HL-60 (cell line): ENCODE results near the gene TMIGD2.

Experiments used
- DNase-seq, 2 experiments: peaks; one replicate each; pipeline ENCODE4 v3.0.0-alpha.2; 2010 to 2020; ENCODE audit warnings: low read depth in 1 of 2, low spot score in 1 of 2
- H3K27ac ChIP-seq: fragments of 250-450 bp; sonication (Bioruptor Pico); replicated peaks from 2 replicates; pipeline ENCODE4 v1.5.1; 2020; ENCODE audit warnings: mild to moderate bottlenecking, moderate library complexity
- H3K27me3 ChIP-seq: fragments of 250-450 bp; sonication (Bioruptor Pico); 2 replicates; pipeline ENCODE4 v1.5.1; 2021; ENCODE audit warnings: mild to moderate bottlenecking, moderate library complexity; ENCODE audit not compliant: insufficient read depth, poor library complexity, severe bottlenecking
- H3K4me3 ChIP-seq: replicated peaks from 2 replicates; pipeline ENCODE4 v1.5.1; 2011; ENCODE audit warnings: mild to moderate bottlenecking, control low read depth, low read length; ENCODE audit not compliant: insufficient read depth
- GABPA ChIP-seq: IDR thresholded peaks from 2 replicates; pipeline ENCODE4 v1.6.1; 2012; ENCODE audit warnings: low read depth
- POLR2AphosphoS5 ChIP-seq: IDR thresholded peaks from 2 replicates; pipeline ENCODE4 v1.6.1; 2012; ENCODE audit warnings: low read depth
- SPI1 ChIP-seq: IDR thresholded peaks from 2 replicates; pipeline ENCODE4 v1.6.1; 2012; ENCODE audit warnings: low read depth, mild to moderate bottlenecking, borderline replicate concordance
- TF ChIP-seq, protein P1 (sequence below): IDR thresholded peaks from one replicate; pipeline ENCODE4 v1.5.1; 2011; ENCODE audit warnings: low read length, control low read depth, inconsistent platforms; ENCODE audit not compliant: insufficient read depth
- TF ChIP-seq, protein P2 (sequence below): IDR thresholded peaks from 2 replicates; pipeline ENCODE4 v1.6.1; 2012; ENCODE audit warnings: low read depth; ENCODE audit not compliant: insufficient replicate concordance

Gene TMIGD2

DNA sequence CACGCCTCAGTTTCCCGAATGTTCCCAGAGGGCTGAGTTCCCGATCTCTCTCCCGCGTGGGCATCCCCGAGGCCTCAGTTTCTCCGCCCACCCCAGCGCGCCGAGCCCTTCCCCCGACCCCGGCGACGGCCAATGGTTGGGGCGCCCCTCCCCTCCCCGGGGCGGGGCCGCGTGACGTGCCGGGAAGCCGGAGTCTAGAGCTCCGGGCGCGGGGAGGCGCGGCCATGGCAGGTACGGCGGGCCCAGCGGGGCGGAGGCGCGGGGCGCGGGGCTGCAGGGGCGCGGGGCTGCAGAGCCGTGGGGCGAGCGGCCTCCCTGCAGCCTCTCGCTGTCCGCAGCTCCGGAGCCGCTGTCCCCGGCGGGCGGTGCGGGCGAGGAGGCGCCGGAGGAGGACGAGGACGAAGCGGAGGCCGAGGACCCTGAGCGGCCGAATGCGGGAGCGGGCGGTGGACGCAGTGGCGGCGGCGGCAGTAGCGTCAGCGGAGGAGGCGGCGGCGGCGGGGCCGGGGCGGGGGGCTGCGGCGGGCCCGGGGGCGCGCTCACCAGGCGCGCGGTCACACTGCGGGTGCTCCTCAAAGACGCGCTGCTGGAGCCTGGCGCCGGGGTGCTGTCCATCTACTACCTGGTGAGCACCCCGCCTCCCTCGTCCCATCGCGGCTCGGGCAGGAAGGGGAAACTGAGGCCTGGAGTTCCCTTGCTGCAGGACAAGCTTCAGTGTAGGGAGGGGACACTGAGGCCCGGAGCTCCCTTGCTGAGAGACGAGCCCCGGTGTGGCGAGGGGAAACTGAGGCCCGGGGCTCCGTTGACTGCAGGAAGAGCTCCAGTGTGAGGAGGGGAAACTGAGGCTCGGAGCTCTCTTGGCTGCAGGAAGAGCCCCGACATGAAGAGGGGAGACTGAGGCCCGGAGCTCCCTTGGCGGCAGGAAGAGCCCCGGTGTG is 41.5 kb upstream of the TMIGD2 start, which contains the start of gene MPND:
TSS of gene MPND (plus strand) at position 193 of the 938 bp plus-strand sequence. CDS start at position 225, 32 bp downstream.
- DNase-seq, result peak; percentile 61 to 76
- Histone ChIP-seq H3K27me3 (peaks cover 5% of the 10 kb centered on the region), H3K4me3 (peak within 1 kb of the TSS; percentile 49)

DNA sequence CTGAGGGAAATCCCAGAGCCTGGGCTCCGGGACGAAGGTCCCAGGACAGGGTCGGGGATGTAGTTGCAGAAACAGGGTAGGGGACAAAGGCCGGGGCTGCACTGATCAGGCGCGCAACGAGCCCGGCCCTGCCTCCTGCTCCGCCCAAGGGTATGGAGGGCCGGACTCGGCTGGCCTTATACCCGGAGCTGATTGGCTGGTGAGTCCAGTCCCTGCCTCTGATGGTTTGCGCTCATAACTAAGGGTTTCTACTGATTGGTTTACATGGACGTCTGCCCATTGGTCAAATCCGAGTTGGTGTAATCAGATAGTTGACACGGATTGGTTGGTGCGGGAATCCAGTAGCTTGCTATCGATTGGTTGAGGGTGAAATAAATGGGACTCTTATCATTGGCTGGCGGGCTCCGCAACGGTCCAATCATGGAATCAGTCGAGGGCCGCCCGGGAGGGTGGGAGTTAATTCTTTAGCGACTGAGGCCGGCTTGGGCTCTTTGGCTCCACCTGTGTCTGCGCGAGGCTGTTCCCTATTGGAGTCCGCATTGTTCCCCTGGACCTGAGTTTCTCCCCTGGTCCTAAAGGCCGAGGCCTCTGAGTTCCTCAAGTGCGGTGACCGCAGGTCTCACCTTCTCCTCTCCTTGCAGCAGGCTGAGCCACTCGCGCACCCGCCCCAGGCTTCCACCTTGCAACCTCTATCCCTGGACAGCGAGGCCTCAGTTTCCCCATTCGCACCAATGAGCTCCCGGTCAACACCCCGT is 40.6 kb upstream of the TMIGD2 start:
- peak; percentile 90 to 98 for DNase-seq
- TF ChIP-seq, protein P1, sequence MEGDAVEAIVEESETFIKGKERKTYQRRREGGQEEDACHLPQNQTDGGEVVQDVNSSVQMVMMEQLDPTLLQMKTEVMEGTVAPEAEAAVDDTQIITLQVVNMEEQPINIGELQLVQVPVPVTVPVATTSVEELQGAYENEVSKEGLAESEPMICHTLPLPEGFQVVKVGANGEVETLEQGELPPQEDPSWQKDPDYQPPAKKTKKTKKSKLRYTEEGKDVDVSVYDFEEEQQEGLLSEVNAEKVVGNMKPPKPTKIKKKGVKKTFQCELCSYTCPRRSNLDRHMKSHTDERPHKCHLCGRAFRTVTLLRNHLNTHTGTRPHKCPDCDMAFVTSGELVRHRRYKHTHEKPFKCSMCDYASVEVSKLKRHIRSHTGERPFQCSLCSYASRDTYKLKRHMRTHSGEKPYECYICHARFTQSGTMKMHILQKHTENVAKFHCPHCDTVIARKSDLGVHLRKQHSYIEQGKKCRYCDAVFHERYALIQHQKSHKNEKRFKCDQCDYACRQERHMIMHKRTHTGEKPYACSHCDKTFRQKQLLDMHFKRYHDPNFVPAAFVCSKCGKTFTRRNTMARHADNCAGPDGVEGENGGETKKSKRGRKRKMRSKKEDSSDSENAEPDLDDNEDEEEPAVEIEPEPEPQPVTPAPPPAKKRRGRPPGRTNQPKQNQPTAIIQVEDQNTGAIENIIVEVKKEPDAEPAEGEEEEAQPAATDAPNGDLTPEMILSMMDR, result no peak
- no peak for TF ChIP-seq GABPA
- TF ChIP-seq SPI1, result no peak
- TF ChIP-seq, protein P2, sequence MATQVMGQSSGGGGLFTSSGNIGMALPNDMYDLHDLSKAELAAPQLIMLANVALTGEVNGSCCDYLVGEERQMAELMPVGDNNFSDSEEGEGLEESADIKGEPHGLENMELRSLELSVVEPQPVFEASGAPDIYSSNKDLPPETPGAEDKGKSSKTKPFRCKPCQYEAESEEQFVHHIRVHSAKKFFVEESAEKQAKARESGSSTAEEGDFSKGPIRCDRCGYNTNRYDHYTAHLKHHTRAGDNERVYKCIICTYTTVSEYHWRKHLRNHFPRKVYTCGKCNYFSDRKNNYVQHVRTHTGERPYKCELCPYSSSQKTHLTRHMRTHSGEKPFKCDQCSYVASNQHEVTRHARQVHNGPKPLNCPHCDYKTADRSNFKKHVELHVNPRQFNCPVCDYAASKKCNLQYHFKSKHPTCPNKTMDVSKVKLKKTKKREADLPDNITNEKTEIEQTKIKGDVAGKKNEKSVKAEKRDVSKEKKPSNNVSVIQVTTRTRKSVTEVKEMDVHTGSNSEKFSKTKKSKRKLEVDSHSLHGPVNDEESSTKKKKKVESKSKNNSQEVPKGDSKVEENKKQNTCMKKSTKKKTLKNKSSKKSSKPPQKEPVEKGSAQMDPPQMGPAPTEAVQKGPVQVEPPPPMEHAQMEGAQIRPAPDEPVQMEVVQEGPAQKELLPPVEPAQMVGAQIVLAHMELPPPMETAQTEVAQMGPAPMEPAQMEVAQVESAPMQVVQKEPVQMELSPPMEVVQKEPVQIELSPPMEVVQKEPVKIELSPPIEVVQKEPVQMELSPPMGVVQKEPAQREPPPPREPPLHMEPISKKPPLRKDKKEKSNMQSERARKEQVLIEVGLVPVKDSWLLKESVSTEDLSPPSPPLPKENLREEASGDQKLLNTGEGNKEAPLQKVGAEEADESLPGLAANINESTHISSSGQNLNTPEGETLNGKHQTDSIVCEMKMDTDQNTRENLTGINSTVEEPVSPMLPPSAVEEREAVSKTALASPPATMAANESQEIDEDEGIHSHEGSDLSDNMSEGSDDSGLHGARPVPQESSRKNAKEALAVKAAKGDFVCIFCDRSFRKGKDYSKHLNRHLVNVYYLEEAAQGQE, result no peak
- TF ChIP-seq POLR2AphosphoS5, result no peak
- H3K27ac ChIP-seq, result peak overlapping the region; percentile 27; the same call in 1 of the 2 replicates
- peaks cover 5% of the 10 kb centered on the region for H3K27me3 ChIP-seq
- peak overlapping the region; percentile 49 for H3K4me3 ChIP-seq

More for the DNA sequence above, 41.5 kb upstream of the TMIGD2 start, which contains the start of gene MPND:
- no peak for TF ChIP-seq POLR2AphosphoS5
- TF ChIP-seq, protein P2, result peak; percentile 45
- H3K27ac ChIP-seq, result peak within 1 kb of the TSS; percentile 27; the same call in 1 of the 2 replicates

DNA sequence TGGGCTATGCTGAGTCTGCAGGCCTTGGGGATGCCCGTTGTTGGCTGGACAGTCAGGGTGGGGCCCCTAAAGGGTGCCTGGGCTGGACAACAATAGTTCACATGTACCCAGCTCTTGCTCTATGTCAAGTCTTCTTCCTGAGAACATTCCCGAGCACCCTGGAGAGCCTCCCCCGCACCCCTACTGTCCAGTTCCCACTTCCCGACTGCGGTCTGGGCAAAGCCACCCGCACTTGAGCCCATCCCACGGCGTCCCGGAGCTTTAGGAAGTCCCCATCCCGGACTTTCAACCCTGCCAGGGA is 40.1 kb upstream of the TMIGD2 start:
- TF ChIP-seq POLR2AphosphoS5, result no peak
- TF ChIP-seq GABPA, result no peak
- TF ChIP-seq, protein P1, result no peak
- no peak for TF ChIP-seq SPI1
- TF ChIP-seq, protein P2, result no peak

More for the DNA sequence above, 40.1 kb upstream of the TMIGD2 start:
- H3K27me3 ChIP-seq, result peaks cover 5% of the 10 kb centered on the region
- peak overlapping the region; percentile 46 for H3K4me3 ChIP-seq
- DNase-seq, result no peak
- H3K27ac ChIP-seq, result no peak overlapping the region
